ENCODE data around the gene ITGAV.

GRCh38 chr2:186721956-186722355 lies 132.1 kb downstream of the ITGAV start:
- TF ChIP-seq EP300 (IDR thresholded peaks at IDR 0.05) (no peak), POLR2AphosphoS5 (IDR thresholded peaks at IDR 0.05) (no peak), POLR2A (IDR thresholded peaks at IDR 0.05) (no peak)
- TF ChIP-seq, protein P1, sequence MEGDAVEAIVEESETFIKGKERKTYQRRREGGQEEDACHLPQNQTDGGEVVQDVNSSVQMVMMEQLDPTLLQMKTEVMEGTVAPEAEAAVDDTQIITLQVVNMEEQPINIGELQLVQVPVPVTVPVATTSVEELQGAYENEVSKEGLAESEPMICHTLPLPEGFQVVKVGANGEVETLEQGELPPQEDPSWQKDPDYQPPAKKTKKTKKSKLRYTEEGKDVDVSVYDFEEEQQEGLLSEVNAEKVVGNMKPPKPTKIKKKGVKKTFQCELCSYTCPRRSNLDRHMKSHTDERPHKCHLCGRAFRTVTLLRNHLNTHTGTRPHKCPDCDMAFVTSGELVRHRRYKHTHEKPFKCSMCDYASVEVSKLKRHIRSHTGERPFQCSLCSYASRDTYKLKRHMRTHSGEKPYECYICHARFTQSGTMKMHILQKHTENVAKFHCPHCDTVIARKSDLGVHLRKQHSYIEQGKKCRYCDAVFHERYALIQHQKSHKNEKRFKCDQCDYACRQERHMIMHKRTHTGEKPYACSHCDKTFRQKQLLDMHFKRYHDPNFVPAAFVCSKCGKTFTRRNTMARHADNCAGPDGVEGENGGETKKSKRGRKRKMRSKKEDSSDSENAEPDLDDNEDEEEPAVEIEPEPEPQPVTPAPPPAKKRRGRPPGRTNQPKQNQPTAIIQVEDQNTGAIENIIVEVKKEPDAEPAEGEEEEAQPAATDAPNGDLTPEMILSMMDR (IDR thresholded peaks at IDR 0.05) = no peak

All from gastroesophageal sphincter (tissue), 3 donors.